ENCODE measurements around the gene PLCH1.

PLCH1 gene, protein sequence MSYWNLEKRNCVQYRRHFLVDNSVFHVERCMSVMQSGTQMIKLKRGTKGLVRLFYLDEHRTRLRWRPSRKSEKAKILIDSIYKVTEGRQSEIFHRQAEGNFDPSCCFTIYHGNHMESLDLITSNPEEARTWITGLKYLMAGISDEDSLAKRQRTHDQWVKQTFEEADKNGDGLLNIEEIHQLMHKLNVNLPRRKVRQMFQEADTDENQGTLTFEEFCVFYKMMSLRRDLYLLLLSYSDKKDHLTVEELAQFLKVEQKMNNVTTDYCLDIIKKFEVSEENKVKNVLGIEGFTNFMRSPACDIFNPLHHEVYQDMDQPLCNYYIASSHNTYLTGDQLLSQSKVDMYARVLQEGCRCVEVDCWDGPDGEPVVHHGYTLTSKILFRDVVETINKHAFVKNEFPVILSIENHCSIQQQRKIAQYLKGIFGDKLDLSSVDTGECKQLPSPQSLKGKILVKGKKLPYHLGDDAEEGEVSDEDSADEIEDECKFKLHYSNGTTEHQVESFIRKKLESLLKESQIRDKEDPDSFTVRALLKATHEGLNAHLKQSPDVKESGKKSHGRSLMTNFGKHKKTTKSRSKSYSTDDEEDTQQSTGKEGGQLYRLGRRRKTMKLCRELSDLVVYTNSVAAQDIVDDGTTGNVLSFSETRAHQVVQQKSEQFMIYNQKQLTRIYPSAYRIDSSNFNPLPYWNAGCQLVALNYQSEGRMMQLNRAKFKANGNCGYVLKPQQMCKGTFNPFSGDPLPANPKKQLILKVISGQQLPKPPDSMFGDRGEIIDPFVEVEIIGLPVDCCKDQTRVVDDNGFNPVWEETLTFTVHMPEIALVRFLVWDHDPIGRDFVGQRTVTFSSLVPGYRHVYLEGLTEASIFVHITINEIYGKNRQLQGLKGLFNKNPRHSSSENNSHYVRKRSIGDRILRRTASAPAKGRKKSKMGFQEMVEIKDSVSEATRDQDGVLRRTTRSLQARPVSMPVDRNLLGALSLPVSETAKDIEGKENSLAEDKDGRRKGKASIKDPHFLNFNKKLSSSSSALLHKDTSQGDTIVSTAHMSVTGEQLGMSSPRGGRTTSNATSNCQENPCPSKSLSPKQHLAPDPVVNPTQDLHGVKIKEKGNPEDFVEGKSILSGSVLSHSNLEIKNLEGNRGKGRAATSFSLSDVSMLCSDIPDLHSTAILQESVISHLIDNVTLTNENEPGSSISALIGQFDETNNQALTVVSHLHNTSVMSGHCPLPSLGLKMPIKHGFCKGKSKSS (N-terminal part only)

DNA sequence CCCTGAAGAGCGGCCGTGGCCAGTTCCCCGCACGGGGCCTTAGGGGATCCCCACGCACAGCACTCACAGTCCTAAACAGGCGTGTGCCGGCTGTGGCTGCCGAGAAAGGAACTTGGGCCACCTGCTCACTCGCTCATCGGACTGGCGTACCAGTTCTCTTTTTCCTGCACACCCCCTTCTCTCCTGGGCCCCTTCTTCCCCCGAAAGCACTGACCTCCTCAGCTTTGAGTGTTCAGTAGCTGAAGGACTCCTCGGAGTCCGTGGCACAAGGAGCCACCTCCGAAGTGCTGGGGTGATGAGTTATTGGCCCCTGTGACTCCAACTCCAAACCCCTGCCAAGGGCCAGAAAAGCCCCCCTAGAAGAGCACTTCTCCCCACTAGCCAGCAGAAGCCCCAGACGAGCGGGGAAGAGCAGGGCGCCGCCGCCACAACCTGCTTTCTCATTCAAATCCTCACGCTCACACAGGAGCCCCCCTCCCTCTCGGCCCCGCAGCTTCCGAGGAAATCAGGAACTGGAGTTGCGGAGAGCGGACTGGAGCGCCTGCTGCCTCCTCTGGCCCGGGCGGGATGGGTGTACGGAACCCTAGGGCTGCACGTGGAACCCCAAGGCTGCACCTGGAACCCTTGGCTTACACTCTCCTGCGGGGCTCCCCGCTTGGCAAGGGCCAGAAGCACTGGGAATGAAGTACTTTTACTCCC is at the start of gene PLCH1:
Gene PLCH1 (minus strand): TSS at position 446 of the 699 bp plus-strand sequence. CDS start 40,847 bp downstream, outside the sequence.
- peak within 1 kb of the TSS; percentile 79 to 87 for H3K4me3 ChIP-seq (ENCODE audit: low read depth in 1 of 2, low read length in 2 of 2)
- no peaks in the 10 kb centered on the region for H3K27me3 ChIP-seq (ENCODE audit: control insufficient read depth in 1 of 2, insufficient read depth in 2 of 2, low read length in 2 of 2)
- H3K4me1 ChIP-seq (ENCODE audit: control insufficient read depth in 1 of 2, insufficient read depth in 2 of 2, low read length in 2 of 2), result peaks cover 7 to 12% of the 10 kb centered on the region in 2 donors
- H3K9me3 ChIP-seq (ENCODE audit: control insufficient read depth in 1 of 2, low read length in 2 of 2), result no peaks in the 10 kb centered on the region
- H3K9ac ChIP-seq (ENCODE audit: low read depth in 1 of 2, low read length in 2 of 2), result peak within 1 kb of the TSS; percentile 70 to 80
- no peak within 1 kb of the TSS for H3K27ac ChIP-seq (ENCODE audit: low read depth, low read length)
- no peaks in the 10 kb centered on the region for H3K36me3 ChIP-seq (ENCODE audit: control insufficient read depth in 1 of 2, insufficient read depth in 2 of 2, low read length in 2 of 2)

DNA sequence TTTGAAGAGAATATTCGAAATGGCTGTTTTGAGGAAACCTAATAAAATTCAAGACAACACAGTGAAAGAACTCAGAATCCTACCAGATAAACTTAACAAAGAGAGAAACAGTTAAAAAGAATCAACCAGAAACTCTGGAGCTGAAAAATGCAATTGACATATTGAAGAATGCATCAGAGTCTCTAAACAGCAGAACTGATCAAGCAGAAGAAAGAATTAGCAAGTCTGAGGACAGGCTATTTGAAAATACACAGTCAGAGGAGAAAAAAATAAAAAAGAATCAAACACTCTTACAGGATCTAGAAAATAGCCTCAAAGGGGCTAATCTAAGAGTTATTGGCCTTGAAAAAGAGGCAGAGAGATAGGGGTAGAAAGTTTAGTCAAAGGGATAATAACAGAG is 47.7 kb upstream of the PLCH1 start:
- H3K27ac ChIP-seq (ENCODE audit: low read depth, low read length), result no peak overlapping the region
- H3K9me3 ChIP-seq (ENCODE audit: control insufficient read depth in 1 of 2, low read length in 2 of 2), result no peaks in the 10 kb centered on the region
- H3K27me3 ChIP-seq (ENCODE audit: control insufficient read depth in 1 of 2, insufficient read depth in 2 of 2, low read length in 2 of 2), result no peaks in the 10 kb centered on the region
- peaks cover 0 to 11% of the 10 kb centered on the region in 2 donors for H3K36me3 ChIP-seq (ENCODE audit: control insufficient read depth in 1 of 2, insufficient read depth in 2 of 2, low read length in 2 of 2)
- no peak overlapping the region for H3K4me3 ChIP-seq (ENCODE audit: low read depth in 1 of 2, low read length in 2 of 2)
- H3K9ac ChIP-seq (ENCODE audit: low read depth in 1 of 2, low read length in 2 of 2), result no peak overlapping the region
- H3K4me1 ChIP-seq (ENCODE audit: control insufficient read depth in 1 of 2, insufficient read depth in 2 of 2, low read length in 2 of 2), result no peaks in the 10 kb centered on the region

DNA sequence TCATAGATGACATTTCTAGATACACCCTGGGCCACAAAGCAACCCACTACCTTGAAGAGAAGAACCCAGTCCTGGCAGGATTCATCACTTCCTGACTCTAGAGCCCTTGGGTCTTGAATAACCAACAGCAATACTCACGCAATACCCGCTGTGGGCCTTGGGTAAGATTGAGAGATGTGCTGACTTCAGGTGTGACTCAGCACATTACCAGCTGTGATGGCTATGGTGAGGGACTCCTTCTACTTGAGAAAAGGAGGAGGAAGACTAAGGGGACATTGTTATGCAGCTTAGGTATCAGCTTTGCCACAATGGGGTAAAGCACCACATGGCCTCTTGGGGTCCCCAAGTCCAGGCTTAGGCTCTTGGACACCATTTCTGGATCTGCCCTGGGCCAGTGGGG is 46.3 kb upstream of the PLCH1 start:
- Histone ChIP-seq H3K4me3 (ENCODE audit: low read depth in 1 of 2, low read length in 2 of 2) (no peak overlapping the region), H3K4me1 (ENCODE audit: control insufficient read depth in 1 of 2, insufficient read depth in 2 of 2, low read length in 2 of 2) (no peaks in the 10 kb centered on the region), H3K27me3 (ENCODE audit: control insufficient read depth in 1 of 2, insufficient read depth in 2 of 2, low read length in 2 of 2) (no peaks in the 10 kb centered on the region), H3K9ac (ENCODE audit: low read depth in 1 of 2, low read length in 2 of 2) (no peak overlapping the region), H3K27ac (ENCODE audit: low read depth, low read length) (no peak overlapping the region), H3K9me3 (ENCODE audit: control insufficient read depth in 1 of 2, low read length in 2 of 2) (no peaks in the 10 kb centered on the region), H3K36me3 (ENCODE audit: control insufficient read depth in 1 of 2, insufficient read depth in 2 of 2, low read length in 2 of 2) (peaks cover 0 to 11% of the 10 kb centered on the region in 2 donors)

DNA sequence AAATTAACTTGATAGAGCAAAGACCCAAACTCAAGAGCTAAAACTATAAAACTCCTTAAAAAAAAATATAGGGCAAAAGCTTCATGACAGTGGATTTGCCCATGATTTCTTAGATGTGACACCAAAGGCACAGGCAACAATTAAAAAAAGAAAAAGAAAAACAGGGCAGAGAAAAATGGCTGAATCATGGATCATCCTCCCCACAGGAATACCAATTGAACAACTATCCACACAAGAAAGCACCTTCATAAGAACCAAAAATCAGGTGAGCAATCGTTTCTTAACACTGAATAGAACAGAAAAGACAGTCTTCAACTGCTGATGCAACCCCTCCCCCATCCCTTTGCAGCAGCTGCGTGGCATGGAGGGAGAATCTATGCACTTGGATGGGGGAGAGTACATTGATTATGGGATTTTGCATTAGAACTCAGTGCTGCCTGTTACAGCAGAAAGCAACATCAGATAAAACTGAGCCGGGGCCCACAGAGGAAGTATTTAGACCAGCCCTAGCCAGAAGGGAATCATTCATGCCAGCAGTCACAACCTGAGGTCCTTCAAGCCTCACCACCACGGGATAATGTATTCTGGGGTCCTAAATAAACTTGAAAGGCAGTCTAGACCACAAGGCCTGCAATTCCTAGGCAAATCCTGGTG is 45.5 kb upstream of the PLCH1 start:
- no peaks in the 10 kb centered on the region for H3K9me3 ChIP-seq (ENCODE audit: control insufficient read depth in 1 of 2, low read length in 2 of 2)
- no peak overlapping the region for H3K27ac ChIP-seq (ENCODE audit: low read depth, low read length)
- no peaks in the 10 kb centered on the region for H3K4me1 ChIP-seq (ENCODE audit: control insufficient read depth in 1 of 2, insufficient read depth in 2 of 2, low read length in 2 of 2)
- no peaks in the 10 kb centered on the region for H3K27me3 ChIP-seq (ENCODE audit: control insufficient read depth in 1 of 2, insufficient read depth in 2 of 2, low read length in 2 of 2)
- no peak overlapping the region for H3K4me3 ChIP-seq (ENCODE audit: low read depth in 1 of 2, low read length in 2 of 2)
- H3K36me3 ChIP-seq (ENCODE audit: control insufficient read depth in 1 of 2, insufficient read depth in 2 of 2, low read length in 2 of 2), result peaks cover 0 to 11% of the 10 kb centered on the region in 2 donors
- H3K9ac ChIP-seq (ENCODE audit: low read depth in 1 of 2, low read length in 2 of 2), result no peak overlapping the region

DNA sequence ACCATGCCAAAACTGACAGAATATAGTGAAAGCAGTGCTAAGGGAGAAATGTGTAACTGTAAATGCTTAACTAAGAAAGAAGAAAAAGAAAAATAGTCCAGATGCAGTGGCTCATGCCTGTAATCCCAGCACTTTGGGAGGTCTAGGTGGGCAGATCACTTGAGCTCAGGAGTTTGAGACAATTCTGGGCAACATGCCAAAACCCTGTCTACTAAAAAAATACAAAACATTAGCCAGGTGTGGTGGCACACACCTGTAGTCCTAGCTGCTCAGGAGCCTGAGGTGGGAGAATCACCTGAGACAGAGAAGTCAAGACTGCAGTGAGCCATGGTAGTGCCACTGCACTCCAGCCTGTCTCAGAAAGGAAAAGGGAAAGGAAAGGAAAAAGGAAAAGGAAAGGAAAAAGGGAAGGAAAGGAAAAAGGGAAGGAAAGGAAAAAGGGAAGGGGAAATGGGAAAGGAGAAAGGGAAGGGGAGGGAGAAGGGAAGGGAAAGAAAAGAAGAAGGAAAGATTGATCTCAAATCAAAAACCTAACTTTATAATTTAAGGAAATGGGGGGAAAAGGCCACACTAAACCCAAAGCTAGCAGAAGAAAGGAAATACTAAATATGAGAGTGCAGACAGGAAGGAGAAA is 40.9 kb upstream of the PLCH1 start:
- Histone ChIP-seq H3K36me3 (ENCODE audit: control insufficient read depth in 1 of 2, insufficient read depth in 2 of 2, low read length in 2 of 2) (no peaks in the 10 kb centered on the region), H3K4me3 (ENCODE audit: low read depth in 1 of 2, low read length in 2 of 2) (no peak overlapping the region), H3K27ac (ENCODE audit: low read depth, low read length) (no peak overlapping the region), H3K9ac (ENCODE audit: low read depth in 1 of 2, low read length in 2 of 2) (no peak overlapping the region), H3K27me3 (ENCODE audit: control insufficient read depth in 1 of 2, insufficient read depth in 2 of 2, low read length in 2 of 2) (no peaks in the 10 kb centered on the region), H3K9me3 (ENCODE audit: control insufficient read depth in 1 of 2, low read length in 2 of 2) (peaks cover 5 to 9% of the 10 kb centered on the region in 2 donors), H3K4me1 (ENCODE audit: control insufficient read depth in 1 of 2, insufficient read depth in 2 of 2, low read length in 2 of 2) (no peaks in the 10 kb centered on the region)

DNA sequence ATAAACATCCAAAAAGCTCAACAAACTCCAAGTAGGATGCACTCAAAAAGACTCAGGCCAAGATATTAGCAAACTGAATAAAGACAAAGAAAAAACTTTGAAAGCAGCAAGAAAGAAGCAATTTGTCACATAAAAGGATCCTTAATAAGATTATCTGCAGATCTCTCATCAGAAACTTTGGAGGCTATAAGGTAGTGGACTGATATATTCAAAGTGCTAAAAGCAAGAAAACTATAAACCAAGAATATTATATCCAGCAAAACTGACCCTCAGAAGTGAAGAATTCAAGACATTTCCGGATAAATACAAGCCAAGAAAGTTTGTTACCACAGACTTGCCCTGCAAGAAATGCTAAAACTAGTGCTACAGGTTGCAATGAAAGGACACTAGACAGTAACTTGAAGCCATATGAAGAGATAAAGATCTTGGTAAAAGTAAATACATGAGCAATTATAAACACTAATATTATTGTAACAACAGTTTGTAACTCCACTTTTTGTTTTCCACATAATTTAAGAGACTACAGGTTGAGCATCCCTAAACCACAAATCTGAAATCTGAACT is 37.6 kb upstream of the PLCH1 start:
- Histone ChIP-seq H3K9me3 (ENCODE audit: control insufficient read depth in 1 of 2, low read length in 2 of 2) (peaks cover 5 to 9% of the 10 kb centered on the region in 2 donors), H3K27me3 (ENCODE audit: control insufficient read depth in 1 of 2, insufficient read depth in 2 of 2, low read length in 2 of 2) (no peaks in the 10 kb centered on the region), H3K27ac (ENCODE audit: low read depth, low read length) (no peak overlapping the region), H3K4me1 (ENCODE audit: control insufficient read depth in 1 of 2, insufficient read depth in 2 of 2, low read length in 2 of 2) (no peaks in the 10 kb centered on the region), H3K36me3 (ENCODE audit: control insufficient read depth in 1 of 2, insufficient read depth in 2 of 2, low read length in 2 of 2) (no peaks in the 10 kb centered on the region), H3K9ac (ENCODE audit: low read depth in 1 of 2, low read length in 2 of 2) (no peak overlapping the region), H3K4me3 (ENCODE audit: low read depth in 1 of 2, low read length in 2 of 2) (no peak overlapping the region)

DNA sequence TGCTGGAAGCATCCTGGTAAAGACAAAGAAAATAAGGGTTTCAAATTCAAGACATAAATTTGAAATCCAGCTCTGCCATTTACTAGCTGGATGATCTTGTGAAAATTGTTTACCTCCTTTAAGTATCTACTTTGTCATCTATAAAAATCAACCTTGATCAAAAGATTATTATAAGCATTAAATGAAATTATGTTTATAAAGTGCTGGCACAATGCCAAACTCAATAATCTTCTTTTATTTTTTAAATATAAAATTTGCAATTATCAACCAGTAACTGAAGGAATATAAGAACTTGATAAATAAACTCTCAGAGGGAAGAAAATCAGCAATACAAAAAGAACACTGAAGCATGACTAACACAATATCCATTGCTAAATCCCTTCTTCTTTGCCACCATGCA is 35.4 kb upstream of the PLCH1 start:
- H3K4me3 ChIP-seq (ENCODE audit: low read depth in 1 of 2, low read length in 2 of 2), result no peak overlapping the region
- H3K27ac ChIP-seq (ENCODE audit: low read depth, low read length), result no peak overlapping the region

DNA sequence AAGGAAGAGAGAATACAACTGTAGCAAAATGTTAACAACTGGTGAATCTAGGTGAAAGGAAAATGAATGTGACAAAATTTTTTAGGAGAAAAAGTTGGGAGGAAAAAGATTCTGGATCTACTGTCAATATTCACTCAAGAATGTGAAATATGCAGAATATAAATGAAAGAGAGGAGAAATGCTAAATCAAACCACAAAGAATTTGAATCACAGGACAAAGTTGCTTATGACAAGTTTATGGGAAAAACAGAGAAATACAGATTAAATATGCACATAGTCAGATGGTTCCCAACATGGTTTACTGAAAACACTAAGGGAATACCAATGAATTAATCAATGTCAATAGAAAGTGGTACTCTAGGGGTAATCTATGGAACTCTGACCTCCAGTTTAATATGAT is 33.6 kb upstream of the PLCH1 start:
- Histone ChIP-seq H3K27me3 (ENCODE audit: control insufficient read depth in 1 of 2, insufficient read depth in 2 of 2, low read length in 2 of 2) (no peaks in the 10 kb centered on the region), H3K36me3 (ENCODE audit: control insufficient read depth in 1 of 2, insufficient read depth in 2 of 2, low read length in 2 of 2) (no peaks in the 10 kb centered on the region), H3K4me1 (ENCODE audit: control insufficient read depth in 1 of 2, insufficient read depth in 2 of 2, low read length in 2 of 2) (no peaks in the 10 kb centered on the region), H3K27ac (ENCODE audit: low read depth, low read length) (no peak overlapping the region), H3K9me3 (ENCODE audit: control insufficient read depth in 1 of 2, low read length in 2 of 2) (peaks cover 5 to 9% of the 10 kb centered on the region in 2 donors), H3K4me3 (ENCODE audit: low read depth in 1 of 2, low read length in 2 of 2) (no peak overlapping the region), H3K9ac (ENCODE audit: low read depth in 1 of 2, low read length in 2 of 2) (no peak overlapping the region)

More for the DNA sequence above, 35.4 kb upstream of the PLCH1 start:
- no peak overlapping the region for H3K9ac ChIP-seq (ENCODE audit: low read depth in 1 of 2, low read length in 2 of 2)
- H3K9me3 ChIP-seq (ENCODE audit: control insufficient read depth in 1 of 2, low read length in 2 of 2), result peaks cover 5 to 9% of the 10 kb centered on the region in 2 donors
- no peaks in the 10 kb centered on the region for H3K36me3 ChIP-seq (ENCODE audit: control insufficient read depth in 1 of 2, insufficient read depth in 2 of 2, low read length in 2 of 2)
- no peaks in the 10 kb centered on the region for H3K4me1 ChIP-seq (ENCODE audit: control insufficient read depth in 1 of 2, insufficient read depth in 2 of 2, low read length in 2 of 2)
- H3K27me3 ChIP-seq (ENCODE audit: control insufficient read depth in 1 of 2, insufficient read depth in 2 of 2, low read length in 2 of 2), result no peaks in the 10 kb centered on the region

Data from duodenal mucosa (tissue), 2 donors.